NCI-H524 treated with DMSO at 0.1 percent for 48 hours (cell line): ENCODE measurements around the gene ALG3.

ENCODE experiments used
- DNase-seq: peaks from one replicate; lab custom pipeline; 2025; lab: John Stamatoyannopoulos, UW

ALG3 gene

GRCh38 chr3:184234671-184235380 lies 13.9 kb downstream of the ALG3 start:
- peak; percentile 43 for DNase-seq

GRCh38 chr3:184234224-184234623 lies 14.5 kb downstream of the ALG3 start:
- DNase-seq, result peak; percentile 63

- no peak for DNase-seq
Measured at GRCh38 chr3:184233127-184233843, 15.5 kb downstream of the ALG3 start.

- DNase-seq, result no peak
Measured at GRCh38 chr3:184231671-184232070, 17.1 kb downstream of the ALG3 start.

- DNase-seq, result no peak
Measured at GRCh38 chr3:184230603-184231528, 17.9 kb downstream of the ALG3 start.

GRCh38 chr3:184230081-184230602 lies 18.6 kb downstream of the ALG3 start:
- DNase-seq, result peak; percentile 6

- DNase-seq, result peak; percentile 33
Measured at GRCh38 chr3:184229394-184230080, 19.2 kb downstream of the ALG3 start, which contains the start of gene VWA5B2. Gene VWA5B2, plus strand, starts transcription at chr3:184229585. Its CDS starts 944 bp downstream, at chr3:184230529.

- no peak for DNase-seq
Measured at GRCh38 chr3:184228376-184229137, 20.2 kb downstream of the ALG3 start.

GRCh38 chr3:184227481-184227935 lies 21.3 kb downstream of the ALG3 start:
- peak; percentile 16 for DNase-seq

- DNase-seq, result no peak
Measured at GRCh38 chr3:184223946-184224345, 24.8 kb downstream of the ALG3 start.

GRCh38 chr3:184222521-184222920 lies 26.2 kb downstream of the ALG3 start:
- DNase-seq, result no peak

- DNase-seq, result peak; percentile 32
Measured at GRCh38 chr3:184218814-184219213, 29.9 kb downstream of the ALG3 start.

- no peak for DNase-seq
Measured at GRCh38 chr3:184211718-184212117, 37.0 kb downstream of the ALG3 start.

GRCh38 chr3:184211297-184211696 lies 37.5 kb downstream of the ALG3 start:
- DNase-seq, result no peak

GRCh38 chr3:184209146-184209923 lies 39.4 kb downstream of the ALG3 start:
- no peak for DNase-seq

- DNase-seq, result no peak
Measured at GRCh38 chr3:184203526-184203925, 45.2 kb downstream of the ALG3 start.

GRCh38 chr3:184200825-184201224 lies 47.9 kb downstream of the ALG3 start:
- DNase-seq, result no peak

GRCh38 chr3:184198509-184198908 lies 50.3 kb downstream of the ALG3 start:
- no peak for DNase-seq

GRCh38 chr3:184196536-184196935 lies 52.2 kb downstream of the ALG3 start:
- DNase-seq, result peak; percentile 30
